ENCODE data around the gene SORBS1.

SORBS1 gene

GRCh38 chr10:95457319-95457886 lies 103.8 kb downstream of the SORBS1 start:
- DNase-seq: no peak

GRCh38 chr10:95456516-95456915 lies 104.7 kb downstream of the SORBS1 start:
- DNase-seq: no peak

GRCh38 chr10:95454940-95455339 lies 106.2 kb downstream of the SORBS1 start:
- DNase-seq: no peak

GRCh38 chr10:95454356-95454755 lies 106.8 kb downstream of the SORBS1 start:
- no peak for DNase-seq

GRCh38 chr10:95451568-95452524 lies 109.3 kb downstream of the SORBS1 start:
- no peak for DNase-seq

- DNase-seq: no peak
Measured at GRCh38 chr10:95451150-95451549, 110.0 kb downstream of the SORBS1 start.

GRCh38 chr10:95450188-95450587 lies 111.0 kb downstream of the SORBS1 start:
- no peak for DNase-seq

- DNase-seq: no peak
Measured at GRCh38 chr10:95447685-95448084, 113.5 kb downstream of the SORBS1 start.

- DNase-seq: peak; percentile 56
Measured at GRCh38 chr10:95445837-95446486, 115.2 kb downstream of the SORBS1 start.

- no peak for DNase-seq
Measured at GRCh38 chr10:95445223-95445836, 115.8 kb downstream of the SORBS1 start.

- no peak for DNase-seq
Measured at GRCh38 chr10:95444792-95445191, 116.4 kb downstream of the SORBS1 start.

GRCh38 chr10:95443636-95444035 lies 117.5 kb downstream of the SORBS1 start:
- DNase-seq: peak; percentile 21

- no peak for DNase-seq
Measured at GRCh38 chr10:95442341-95442740, 118.8 kb downstream of the SORBS1 start.

GRCh38 chr10:95441547-95441923 lies 119.6 kb downstream of the SORBS1 start:
- no peak for DNase-seq

GRCh38 chr10:95440756-95441546 lies 120.2 kb downstream of the SORBS1 start:
- DNase-seq: peak; percentile 56

GRCh38 chr10:95440038-95440725 lies 121.0 kb downstream of the SORBS1 start:
- no peak for DNase-seq

- no peak for DNase-seq
Measured at GRCh38 chr10:95438781-95439180, 122.4 kb downstream of the SORBS1 start.

GRCh38 chr10:95437669-95438068 lies 123.5 kb downstream of the SORBS1 start:
- no peak for DNase-seq

- DNase-seq: no peak
Measured at GRCh38 chr10:95435548-95436279, 125.5 kb downstream of the SORBS1 start.

GRCh38 chr10:95434583-95434982 lies 126.6 kb downstream of the SORBS1 start:
- no peak for DNase-seq

GRCh38 chr10:95431900-95432342 lies 129.2 kb downstream of the SORBS1 start:
- DNase-seq: no peak
